ENCODE measurements around the gene UAP1. TPM values are rescaled to one million over a fixed set of nuclear protein-coding genes. Genes with fewer than 3 reads are reported as not detected.
A peak's percentile ranks its signal among the peaks of the same experiment; 100 is the strongest.

UAP1 gene
- total RNA-seq, 2 donors from 2014 or later = 57.9 to 66.6 TPM

- ATAC-seq (no peak), DNase-seq (no peak)
- no peak overlapping the region for H3K4me3 ChIP-seq
- H3K27ac ChIP-seq = peak overlapping the region in 2 of 4 donors; percentile 41 to 45
- TF ChIP-seq POLR2A (IDR thresholded peaks at IDR 0.05) (no peak), CTCF (IDR thresholded peaks at IDR 0.05) (no peak)
- WGBS, 2 donors = 81 to 90% methylated on average over 8 of the region's 8 CpGs
- H3K4me1 ChIP-seq = no peaks in the 10 kb centered on the region
- H3K27me3 ChIP-seq = no peaks in the 10 kb centered on the region
- H3K36me3 ChIP-seq (replicated peaks in 1 of 2; ENCODE audit: insufficient read depth in 1 of 2, low read depth in 2 of 2) = no peaks in the 10 kb centered on the region
- intact Hi-C loops (cut with DNase I) = no loop called here
- H3K9me3 ChIP-seq = no peaks in the 10 kb centered on the region
Measured at GRCh38 chr1:162633081-162633762, 71.7 kb downstream of the UAP1 start.

GRCh38 chr1:162635418-162635817 lies 73.9 kb downstream of the UAP1 start:
- WGBS, 2 donors = 69 to 70% methylated on average over 4 of the region's 4 CpGs
- TF ChIP-seq CTCF (IDR thresholded peaks at IDR 0.05) (no peak), POLR2A (IDR thresholded peaks at IDR 0.05) (no peak)
- Histone ChIP-seq H3K4me3 (no peak overlapping the region), H3K9me3 (no peaks in the 10 kb centered on the region), H3K27ac (no peak overlapping the region), H3K27me3 (no peaks in the 10 kb centered on the region), H3K4me1 (no peaks in the 10 kb centered on the region), H3K36me3 (replicated peaks in 1 of 2; ENCODE audit: insufficient read depth in 1 of 2, low read depth in 2 of 2) (no peaks in the 10 kb centered on the region)
- intact Hi-C loops (cut with DNase I) = no loop called here
- no peak for DNase-seq
- no peak for ATAC-seq

GRCh38 chr1:162639718-162640117 lies 78.2 kb downstream of the UAP1 start:
- H3K27me3 ChIP-seq = no peaks in the 10 kb centered on the region
- ATAC-seq = no peak
- no peaks in the 10 kb centered on the region for H3K9me3 ChIP-seq
- H3K4me1 ChIP-seq = no peaks in the 10 kb centered on the region
- intact Hi-C loops (cut with DNase I) = no loop called here
- TF ChIP-seq CTCF (IDR thresholded peaks at IDR 0.05) (no peak), POLR2A (IDR thresholded peaks at IDR 0.05) (no peak)
- no peak overlapping the region for H3K27ac ChIP-seq
- WGBS, 2 donors = 84 to 92% methylated on average over 7 of the region's 7 CpGs
- H3K4me3 ChIP-seq = no peak overlapping the region
- DNase-seq = no peak
- H3K36me3 ChIP-seq (replicated peaks in 1 of 2; ENCODE audit: insufficient read depth in 1 of 2, low read depth in 2 of 2) = no peaks in the 10 kb centered on the region

GRCh38 chr1:162641114-162641513 lies 79.6 kb downstream of the UAP1 start:
- Histone ChIP-seq H3K27ac (no peak overlapping the region), H3K4me1 (no peaks in the 10 kb centered on the region), H3K9me3 (no peaks in the 10 kb centered on the region), H3K36me3 (replicated peaks in 1 of 2; ENCODE audit: insufficient read depth in 1 of 2, low read depth in 2 of 2) (no peaks in the 10 kb centered on the region), H3K4me3 (no peak overlapping the region), H3K27me3 (no peaks in the 10 kb centered on the region)
- DNase-seq (no peak), ATAC-seq (no peak)
- intact Hi-C loops (cut with DNase I) = no loop called here
- TF ChIP-seq CTCF (IDR thresholded peaks at IDR 0.05) (no peak), POLR2A (IDR thresholded peaks at IDR 0.05) (no peak)
- 93 to 98% methylated on average over 2 of the region's 2 CpGs for WGBS, 2 donors

GRCh38 chr1:162644986-162645314 lies 83.4 kb downstream of the UAP1 start:
- H3K4me1 ChIP-seq = no peaks in the 10 kb centered on the region
- DNase-seq (no peak), ATAC-seq (no peak)
- TF ChIP-seq POLR2A (IDR thresholded peaks at IDR 0.05) (no peak), CTCF (IDR thresholded peaks at IDR 0.05) (no peak)
- intact Hi-C loops (cut with DNase I) = no loop called here
- H3K27ac ChIP-seq = no peak overlapping the region
- H3K36me3 ChIP-seq (replicated peaks in 1 of 2; ENCODE audit: insufficient read depth in 1 of 2, low read depth in 2 of 2) = no peaks in the 10 kb centered on the region
- H3K27me3 ChIP-seq = no peaks in the 10 kb centered on the region
- WGBS, 2 donors = 93 to 97% methylated on average over 3 of the region's 3 CpGs
- H3K9me3 ChIP-seq = no peaks in the 10 kb centered on the region
- no peak overlapping the region for H3K4me3 ChIP-seq

Measured in body of pancreas (tissue), 4 donors.